Measurements from ENCODE around the gene FRMD3. TPM values are rescaled to one million over a fixed set of nuclear protein-coding genes. Genes with fewer than 3 reads are reported as not detected.

The FRMD3 gene
- total and polyA plus RNA-seq, 8 donors = 1.0 to 3.7 (median 2.3) TPM

GRCh38 chr9:83420486-83420885 lies 117.7 kb downstream of the FRMD3 start:
- Histone ChIP-seq H3K27ac (no peak overlapping the region), H3K27me3 (no peaks in the 10 kb centered on the region), H3K9me3 (no peaks in the 10 kb centered on the region), H3K4me1 (no peaks in the 10 kb centered on the region), H3K36me3 (no peaks in the 10 kb centered on the region), H3K4me3 (no peak overlapping the region)
- TF ChIP-seq CTCF (IDR thresholded peaks at IDR 0.05) = no peak
- intact Hi-C loops (cut with DNase I) = no loop called here
- ATAC-seq = no peak
- no peak for DNase-seq

- ATAC-seq (no peak), DNase-seq (no peak)
- Histone ChIP-seq H3K36me3 (no peaks in the 10 kb centered on the region), H3K27ac (no peak overlapping the region), H3K27me3 (no peaks in the 10 kb centered on the region), H3K9me3 (no peaks in the 10 kb centered on the region), H3K4me1 (no peaks in the 10 kb centered on the region), H3K4me3 (no peak overlapping the region)
- intact Hi-C loops (cut with DNase I) = no loop called here
- no peak for TF ChIP-seq CTCF (IDR thresholded peaks at IDR 0.05)
These were observed 118.2 kb downstream of the FRMD3 start for GRCh38 chr9:83419961-83420360.

- TF ChIP-seq CTCF (IDR thresholded peaks at IDR 0.05) = no peak
- H3K27me3 ChIP-seq = no peaks in the 10 kb centered on the region
- H3K27ac ChIP-seq = no peak overlapping the region
- no peaks in the 10 kb centered on the region for H3K9me3 ChIP-seq
- H3K36me3 ChIP-seq = no peaks in the 10 kb centered on the region
- DNase-seq = no peak
- intact Hi-C loops (cut with DNase I) = no loop called here
- H3K4me3 ChIP-seq = no peak overlapping the region
- no peak for ATAC-seq
- no peaks in the 10 kb centered on the region for H3K4me1 ChIP-seq
These were observed 119.9 kb downstream of the FRMD3 start for GRCh38 chr9:83418283-83418682.

GRCh38 chr9:83413367-83413766 lies 124.8 kb downstream of the FRMD3 start:
- Histone ChIP-seq H3K27ac (no peak overlapping the region), H3K9me3 (no peaks in the 10 kb centered on the region), H3K27me3 (no peaks in the 10 kb centered on the region), H3K4me3 (no peak overlapping the region), H3K4me1 (no peaks in the 10 kb centered on the region), H3K36me3 (no peaks in the 10 kb centered on the region)
- DNase-seq = no peak
- TF ChIP-seq CTCF (IDR thresholded peaks at IDR 0.05) = no peak
- intact Hi-C loops (cut with DNase I) = no loop called here
- no peak for ATAC-seq

GRCh38 chr9:83410701-83411100 lies 127.5 kb downstream of the FRMD3 start:
- ATAC-seq = no peak
- intact Hi-C loops (cut with DNase I) = no loop called here

More at GRCh38 chr9:83410701-83411100, 127.5 kb downstream of the FRMD3 start:
- no peaks in the 10 kb centered on the region for H3K27me3 ChIP-seq
- DNase-seq = no peak
- H3K4me1 ChIP-seq = peaks cover 0 to 13% of the 10 kb centered on the region in 2 donors
- no peaks in the 10 kb centered on the region for H3K36me3 ChIP-seq
- TF ChIP-seq CTCF (IDR thresholded peaks at IDR 0.05) = no peak
- H3K4me3 ChIP-seq = no peak overlapping the region
- no peak overlapping the region for H3K27ac ChIP-seq
- H3K9me3 ChIP-seq = no peaks in the 10 kb centered on the region

Data from left lung (tissue), 10 donors.